ENCODE data around the gene SEMA6B. TPM values are rescaled to one million over a fixed set of nuclear protein-coding genes. Genes with fewer than 3 reads are reported as not detected.
"Not testable (repeated sequence)": the region's sequence is repeated elsewhere in the genome, so short reads cannot be mapped to it uniquely, and the experiment has no call there.

Gene SEMA6B
- total RNA-seq, 1 donor from 2014 or later, result 0.89 TPM

DNA sequence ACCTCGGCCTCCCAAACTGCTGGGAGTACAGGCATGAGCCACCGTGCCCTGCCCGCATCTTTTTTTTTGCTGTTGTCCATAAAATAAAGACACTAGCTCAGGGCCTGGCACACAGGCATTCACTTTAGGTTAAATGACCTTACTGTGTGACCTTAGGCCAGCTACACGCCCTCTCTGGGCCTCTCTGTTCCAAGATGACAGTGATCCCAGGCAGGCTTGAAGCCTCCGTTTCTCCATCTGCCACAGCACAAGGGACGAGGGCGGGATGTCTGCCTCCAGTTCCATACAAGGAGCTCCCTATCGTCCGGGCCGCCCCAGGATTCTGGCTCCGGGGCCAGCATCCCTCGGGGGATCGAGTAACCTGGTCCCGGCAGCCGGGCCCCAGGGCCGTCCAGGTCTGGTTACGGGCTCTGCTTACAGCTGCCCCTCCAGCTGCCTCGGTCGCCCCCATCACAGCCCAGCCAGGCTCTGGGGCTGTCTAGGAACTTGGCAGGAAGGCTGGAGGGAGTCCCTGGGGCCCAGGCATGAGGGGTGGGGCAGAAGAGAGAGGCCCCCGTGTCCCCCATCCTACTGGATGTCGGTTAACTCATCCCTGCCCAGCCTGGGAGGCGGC, 11.9 kb upstream of the SEMA6B start:
- DNase-seq (ENCODE audit: low read depth), result no peak

DNA sequence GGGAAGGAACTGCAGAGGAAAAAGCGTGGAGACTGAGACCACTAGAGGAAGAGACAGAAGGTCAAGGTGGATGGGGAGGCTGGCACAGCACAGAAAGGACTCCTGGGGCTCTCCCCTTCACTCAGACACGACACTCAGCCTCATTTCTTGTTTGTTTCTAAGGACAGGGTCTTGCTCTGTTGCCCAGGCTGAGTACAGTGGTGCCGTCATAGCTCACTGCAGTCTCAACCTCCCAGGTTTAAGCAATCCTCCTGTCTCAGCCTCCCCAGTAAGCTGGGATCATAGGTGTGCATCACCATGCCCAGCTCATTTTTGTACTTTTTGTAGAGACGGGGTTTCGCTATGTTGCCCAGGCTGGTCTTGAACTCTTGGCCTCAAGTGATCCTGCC, 11.4 kb upstream of the SEMA6B start:
- no peak for DNase-seq (ENCODE audit: low read depth)

DNA sequence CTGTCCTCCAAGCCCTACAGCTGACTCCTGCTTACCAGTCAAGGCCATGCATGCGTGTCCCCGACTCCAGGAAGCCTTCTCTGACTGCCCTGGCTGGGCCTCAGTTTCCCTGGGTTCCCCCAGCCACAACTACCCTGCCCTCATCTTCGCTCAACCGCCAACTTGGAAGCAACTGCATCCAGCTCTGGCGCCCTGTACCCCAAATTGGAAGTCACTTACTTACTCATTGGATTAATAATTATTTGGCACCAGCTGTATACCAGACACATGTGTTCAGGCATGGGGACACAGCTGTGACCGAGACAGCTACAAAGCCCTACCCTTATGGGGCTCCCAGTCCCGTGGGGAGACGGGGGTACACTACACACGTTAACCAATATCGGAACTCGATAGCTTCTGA, 10.9 kb upstream of the SEMA6B start:
- no peak for DNase-seq (ENCODE audit: low read depth)

DNA sequence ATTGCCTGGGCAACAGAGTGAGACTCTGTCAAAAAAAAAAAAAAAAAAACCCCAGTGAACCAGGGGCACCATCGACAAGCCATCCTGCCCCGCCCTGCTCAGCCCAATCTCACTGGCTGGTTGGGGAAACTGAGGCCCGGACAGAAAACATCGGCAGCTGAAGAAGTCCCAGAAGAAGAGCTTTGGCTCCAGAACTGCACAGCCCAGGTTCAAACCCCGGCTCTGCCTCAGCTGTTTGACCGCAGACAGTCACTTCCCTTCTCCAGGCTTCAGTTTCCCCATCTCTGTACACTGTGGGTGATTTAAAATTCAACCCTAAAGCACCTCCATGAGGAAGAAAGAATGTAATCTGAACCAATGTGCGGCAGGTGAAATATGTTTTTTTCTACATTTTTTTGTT, 9.4 kb upstream of the SEMA6B start:
- DNase-seq (ENCODE audit: low read depth), result no peak

DNA sequence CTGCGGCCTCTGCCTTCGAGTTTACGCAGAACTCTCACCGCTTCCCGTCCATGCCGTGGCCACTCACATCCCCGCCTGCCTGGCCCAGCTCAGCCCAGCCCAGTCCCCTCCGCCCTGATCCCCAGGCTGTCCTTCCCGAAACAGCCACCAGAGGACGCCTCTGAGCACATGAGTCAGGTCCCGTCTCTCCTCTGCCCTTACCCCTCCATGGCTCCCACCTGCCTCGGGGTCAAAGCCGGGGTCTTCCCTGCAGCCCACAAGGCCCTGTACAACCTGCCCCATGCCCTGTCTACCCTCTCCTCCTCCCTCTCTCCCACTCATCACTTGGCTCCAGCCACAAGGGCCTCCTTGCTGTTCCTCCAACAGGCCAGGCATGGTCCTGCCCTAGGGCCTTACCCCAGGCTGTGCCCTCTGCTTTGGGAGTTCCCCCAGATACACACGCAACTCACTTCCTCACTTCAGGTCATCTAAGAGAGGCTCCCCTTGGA, 8.1 kb upstream of the SEMA6B start:
- no peak for DNase-seq (ENCODE audit: low read depth)

DNA sequence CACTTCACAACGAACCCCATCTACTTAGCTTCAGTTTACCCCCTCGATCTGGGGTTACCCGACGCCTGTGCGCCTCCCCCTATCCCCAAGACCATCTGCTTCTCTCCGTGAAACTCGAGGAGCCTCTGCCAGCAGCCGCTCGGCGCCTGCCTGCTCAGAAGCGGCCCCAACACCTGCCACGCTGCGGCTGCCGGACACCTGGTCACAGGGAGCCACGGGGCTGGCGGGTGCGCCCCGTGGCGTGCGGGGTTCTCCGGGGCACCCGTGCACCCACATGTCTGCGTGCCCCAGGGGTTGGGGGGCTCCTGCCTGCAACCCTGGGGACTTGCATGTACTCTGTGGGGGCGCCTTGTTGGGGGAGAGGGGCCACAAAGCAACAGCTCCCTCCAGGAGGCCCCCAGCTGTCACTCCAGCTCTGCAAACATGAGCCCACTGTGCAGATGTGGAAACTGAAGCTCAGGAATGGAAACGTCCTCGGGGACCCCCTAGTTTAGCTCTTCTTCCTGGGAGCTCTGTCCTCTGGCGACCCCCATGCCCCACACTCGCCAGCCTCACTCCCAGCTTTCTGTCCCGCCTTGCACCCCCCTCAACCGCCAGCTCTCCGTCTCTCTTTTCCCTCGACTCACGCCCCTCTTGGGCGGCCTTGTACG, 7.0 kb upstream of the SEMA6B start:
- no peak for DNase-seq (ENCODE audit: low read depth)

DNA sequence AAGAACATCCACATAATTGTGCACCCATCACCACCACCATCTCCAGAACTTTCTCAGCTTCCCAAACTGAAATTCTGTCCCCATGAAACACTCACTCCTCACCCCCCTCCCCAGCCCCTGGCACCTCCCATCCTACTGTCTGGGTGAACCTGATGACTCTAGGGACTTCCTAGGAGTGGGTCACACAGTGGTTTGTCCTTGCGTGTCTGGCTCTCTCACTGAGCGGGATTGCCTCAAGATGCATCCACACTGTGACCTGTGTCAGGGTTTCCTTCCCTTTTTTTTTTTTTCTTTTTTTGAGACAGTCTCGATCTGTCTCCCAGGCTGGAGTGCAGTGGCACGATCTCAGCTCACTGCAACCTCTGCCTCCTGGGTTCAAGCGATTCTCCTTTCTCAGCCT, 4.1 kb upstream of the SEMA6B start:
- DNase-seq (ENCODE audit: low read depth), result not testable (repeated sequence)

DNA sequence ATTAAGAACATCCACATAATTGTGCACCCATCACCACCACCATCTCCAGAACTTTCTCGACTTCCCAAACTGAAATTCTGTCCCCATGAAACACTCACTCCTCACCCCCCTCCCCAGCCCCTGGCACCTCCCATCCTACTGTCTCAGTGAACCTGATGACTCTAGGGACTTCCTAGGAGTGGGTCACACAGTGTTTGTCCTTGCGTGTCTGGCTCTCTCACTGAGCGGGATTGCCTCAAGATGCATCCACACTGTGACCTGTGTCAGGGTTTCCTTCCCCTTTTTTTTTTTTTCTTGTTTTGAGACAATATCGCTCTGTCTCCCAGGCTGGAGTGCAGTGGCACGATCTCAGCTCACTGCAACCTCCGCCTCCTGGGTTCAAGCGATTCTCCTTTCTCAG, 2.6 kb upstream of the SEMA6B start:
- DNase-seq (ENCODE audit: low read depth), result not testable (repeated sequence)

DNA sequence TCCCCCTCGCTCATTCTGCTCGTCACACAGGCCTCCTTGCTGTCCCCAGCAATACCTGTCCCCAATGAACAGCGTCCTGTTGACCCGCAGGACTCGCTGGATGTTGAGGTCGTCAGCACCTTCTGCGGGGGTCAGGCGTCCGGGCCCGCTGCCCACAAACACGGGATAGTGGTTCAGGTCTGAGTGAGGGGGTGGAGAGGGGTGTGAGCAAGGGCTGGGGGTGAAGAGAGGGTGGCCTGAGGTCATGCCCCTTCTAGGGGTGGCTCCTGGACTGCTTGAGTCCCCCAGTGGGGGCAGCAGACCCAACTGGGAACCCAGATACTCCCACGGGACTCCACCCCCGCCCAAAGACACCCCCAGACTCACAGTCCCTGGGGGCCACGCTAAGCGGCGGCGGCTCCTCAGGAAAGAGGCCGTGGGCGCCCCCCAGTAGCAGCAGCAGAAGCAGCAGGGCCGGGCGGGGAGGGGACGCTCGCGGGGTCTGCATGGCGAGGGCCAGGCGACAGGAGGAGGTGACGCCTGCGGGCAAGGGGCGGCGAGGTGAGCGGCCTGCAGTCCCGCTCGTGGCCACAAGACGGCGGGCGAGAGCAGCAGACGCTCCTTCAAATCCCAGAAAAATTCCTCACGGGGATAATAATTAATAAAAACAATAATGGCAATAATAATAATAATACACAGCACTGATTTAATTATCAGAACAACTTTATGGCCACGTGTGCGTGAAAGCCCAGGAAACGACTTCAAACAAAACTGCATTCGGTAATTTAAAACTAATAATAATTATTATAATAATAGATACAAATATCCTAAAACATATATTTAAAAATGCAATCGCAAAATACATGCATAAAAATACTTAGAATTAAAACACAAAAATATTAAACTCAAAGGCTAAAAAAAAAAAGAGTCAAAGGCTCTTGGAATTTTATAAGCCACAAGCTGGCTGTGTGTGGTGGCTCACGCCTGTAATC, 1.2 kb downstream of the SEMA6B start:
- no peak for DNase-seq (ENCODE audit: low read depth)

DNA sequence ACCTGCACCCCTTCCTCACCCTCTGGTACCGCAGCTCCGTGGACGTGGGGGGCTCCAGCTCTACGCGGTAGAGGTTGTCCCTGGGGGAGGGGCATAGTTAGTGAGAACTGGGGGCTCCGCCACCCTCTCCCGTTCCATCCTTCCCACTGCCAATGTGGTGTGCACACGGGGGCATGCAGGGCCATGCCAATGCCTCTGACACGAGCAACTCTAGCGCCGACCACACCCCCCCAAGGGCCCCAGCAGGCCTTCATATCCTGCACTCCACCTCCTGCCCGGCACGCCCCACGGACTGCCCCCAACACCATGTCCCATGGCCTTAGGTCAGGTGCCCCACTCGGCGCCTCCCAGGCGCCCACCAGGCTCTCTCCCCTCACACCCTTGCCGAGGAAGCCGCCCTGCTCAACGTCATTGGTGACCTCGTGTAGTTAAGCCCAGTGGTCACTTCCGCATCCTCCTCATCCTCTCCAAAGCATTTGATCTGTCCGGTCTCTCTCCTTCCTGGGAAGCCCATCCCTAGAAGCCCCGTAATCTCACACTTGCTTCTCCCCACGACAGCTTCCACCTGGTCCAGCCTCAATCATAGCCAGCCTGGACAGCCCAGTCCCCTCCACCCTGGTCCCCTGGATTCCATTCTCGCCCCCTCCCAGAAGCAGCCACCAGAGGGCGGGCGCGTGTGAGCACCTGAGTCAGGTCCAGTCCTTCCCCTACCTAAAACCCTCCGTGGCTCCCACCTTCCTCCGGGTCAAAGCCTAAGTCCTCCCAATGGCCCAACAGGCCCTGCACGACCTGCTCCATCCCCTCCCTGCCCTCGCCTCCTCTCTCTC, 2.1 kb downstream of the SEMA6B start:
- no peak for DNase-seq (ENCODE audit: low read depth)

DNA sequence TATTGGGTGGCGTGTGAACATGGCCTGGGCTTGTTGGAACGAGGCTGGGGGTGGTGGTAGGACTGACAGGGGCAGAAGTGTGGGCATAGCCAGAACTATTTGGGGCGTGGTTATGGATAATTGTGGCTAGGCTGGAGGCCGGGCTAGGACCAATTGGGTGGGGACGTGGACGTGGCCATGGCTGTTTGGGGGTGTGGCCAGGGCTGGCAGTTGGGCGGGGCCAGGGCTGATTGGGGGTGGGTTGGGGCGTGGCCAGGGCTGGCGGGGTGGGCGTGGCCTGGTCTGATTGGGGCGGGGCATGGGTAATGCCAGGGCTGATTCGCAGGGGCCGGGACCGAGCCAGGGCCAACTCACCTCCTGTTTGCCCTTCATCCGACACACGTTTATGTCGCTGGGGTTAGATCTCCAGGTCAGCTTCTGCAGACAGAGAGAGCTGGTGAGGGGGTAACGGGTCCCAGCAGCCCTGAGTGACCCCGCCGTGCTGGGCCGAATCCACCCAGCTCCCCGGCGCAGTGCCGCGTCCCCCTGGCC, 2.8 kb downstream of the SEMA6B start:
- DNase-seq (ENCODE audit: low read depth), result no peak

DNA sequence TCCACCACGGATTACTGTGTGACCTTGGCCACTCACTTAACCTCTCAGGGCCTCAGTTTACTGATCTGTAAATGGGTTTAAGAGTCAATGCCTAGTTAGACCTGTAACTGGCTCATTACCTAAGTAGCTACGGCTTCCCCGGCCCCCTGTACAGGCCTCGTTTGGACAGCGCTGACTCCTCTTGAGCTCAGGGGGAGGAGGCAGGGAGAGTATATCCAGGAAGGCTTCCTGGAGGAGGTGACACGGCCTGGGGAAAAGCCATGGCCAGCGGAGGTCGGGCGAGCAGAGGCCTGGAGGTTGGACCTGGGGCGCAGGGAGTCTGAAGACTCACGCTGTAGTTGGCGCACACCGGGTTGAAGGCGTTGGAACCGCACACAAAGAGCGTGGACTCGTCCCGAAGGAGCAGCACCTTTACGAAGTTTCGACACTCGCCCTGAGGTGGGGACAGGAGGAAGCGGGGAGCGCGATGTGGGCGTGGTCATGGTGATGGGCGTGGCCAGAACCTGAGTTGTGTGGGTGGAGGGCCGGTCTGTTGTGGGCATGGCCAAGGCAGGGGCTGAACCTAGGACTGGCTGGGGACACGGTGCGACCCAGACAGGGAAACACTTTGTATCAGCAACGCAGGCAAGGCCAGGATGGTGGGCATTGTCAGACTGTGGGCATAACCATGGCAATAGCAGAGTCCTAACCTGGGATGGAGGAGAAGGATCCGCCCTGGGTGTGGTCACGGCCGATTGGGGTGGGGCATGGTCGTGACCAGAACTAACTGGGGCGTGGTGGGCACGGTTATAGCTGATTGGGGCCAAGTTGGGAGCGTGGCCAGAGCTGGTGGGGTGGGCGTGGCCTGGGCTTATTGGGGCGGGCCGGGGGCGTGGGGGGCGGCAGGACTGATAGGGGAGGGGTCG, 3.6 kb downstream of the SEMA6B start:
- no peak for DNase-seq (ENCODE audit: low read depth)

DNA sequence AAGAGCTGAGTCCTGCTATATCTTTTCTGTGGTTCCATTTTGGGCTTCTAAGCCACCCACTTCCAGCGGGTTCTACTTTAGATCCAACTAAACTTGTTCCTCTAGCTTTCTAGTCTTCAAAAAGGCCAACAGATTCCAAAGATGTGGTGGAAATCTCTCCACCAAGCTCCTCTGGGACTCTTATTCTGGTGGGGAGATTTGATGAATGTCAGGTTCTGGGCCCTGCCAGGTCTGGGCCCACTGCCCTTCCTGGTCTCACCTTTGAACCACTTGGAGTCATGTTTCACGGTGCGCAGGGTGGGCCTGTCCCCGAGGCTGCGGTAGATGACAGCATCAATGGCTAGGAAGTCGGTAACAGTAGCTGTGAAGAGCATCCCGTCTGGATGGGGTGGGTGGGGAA, 4.8 kb downstream of the SEMA6B start:
- DNase-seq (ENCODE audit: low read depth), result no peak

DNA sequence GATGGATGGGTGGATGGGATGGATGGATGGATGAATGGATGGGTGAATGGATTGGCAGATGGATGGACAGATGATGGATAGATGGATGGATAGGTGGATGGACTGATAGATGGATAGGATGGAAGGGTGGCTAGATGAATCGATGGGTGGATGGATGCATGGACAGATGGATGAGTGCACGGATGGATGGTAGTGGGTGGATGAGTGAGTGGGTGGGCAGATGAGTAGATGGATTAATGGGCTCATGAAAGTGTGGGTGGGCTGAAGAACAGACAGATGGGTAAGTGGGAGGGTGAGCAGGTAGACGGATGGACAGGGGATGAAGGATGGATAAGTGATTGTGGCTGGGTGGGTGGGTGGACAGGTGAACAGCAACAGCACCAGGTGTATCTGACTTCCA, 5.7 kb downstream of the SEMA6B start:
- no peak for DNase-seq (ENCODE audit: low read depth)

DNA sequence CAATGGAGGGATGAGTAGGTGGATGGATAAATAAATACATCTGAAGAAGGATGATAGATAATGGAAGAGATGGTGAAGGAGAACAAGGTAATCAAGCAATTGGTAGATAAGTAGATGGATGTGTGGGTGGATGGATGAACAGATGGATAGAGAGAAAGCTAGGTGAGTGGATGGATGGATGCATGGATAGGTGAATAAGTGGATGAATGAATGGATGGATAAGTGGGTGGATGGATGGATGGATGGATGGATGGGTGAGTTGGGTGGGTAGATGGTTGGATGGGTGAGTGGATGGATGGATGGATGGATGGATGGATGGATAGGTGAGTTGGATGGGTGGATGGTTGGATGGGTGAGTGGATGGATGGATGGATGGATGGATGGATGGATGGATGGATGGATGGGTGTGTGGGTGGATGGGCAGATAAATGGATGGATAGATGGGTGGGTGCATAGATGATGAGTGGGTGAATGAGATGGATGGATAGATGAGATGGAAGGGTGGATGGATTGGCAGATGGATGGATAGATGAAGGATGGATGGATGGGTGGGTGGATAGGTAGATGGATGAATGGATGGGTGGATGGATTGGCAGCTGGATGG, 6.3 kb downstream of the SEMA6B start:
- DNase-seq (ENCODE audit: low read depth), result no peak

DNA sequence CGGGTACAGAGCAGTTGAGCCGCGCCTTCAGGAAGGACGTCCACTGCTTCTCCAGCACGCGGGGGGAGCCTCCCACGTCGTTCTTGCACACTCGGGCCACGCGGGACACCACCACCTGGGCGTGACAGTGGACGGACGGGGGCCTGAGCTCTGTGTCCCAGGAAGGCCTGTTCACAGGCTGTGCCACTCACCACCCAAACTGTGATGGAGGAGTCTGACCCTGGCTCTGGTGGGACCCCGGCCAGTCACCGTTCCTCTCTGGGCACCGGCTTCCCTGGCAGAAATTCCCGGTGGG, 7.0 kb downstream of the SEMA6B start:
- DNase-seq (ENCODE audit: low read depth), result no peak

DNA sequence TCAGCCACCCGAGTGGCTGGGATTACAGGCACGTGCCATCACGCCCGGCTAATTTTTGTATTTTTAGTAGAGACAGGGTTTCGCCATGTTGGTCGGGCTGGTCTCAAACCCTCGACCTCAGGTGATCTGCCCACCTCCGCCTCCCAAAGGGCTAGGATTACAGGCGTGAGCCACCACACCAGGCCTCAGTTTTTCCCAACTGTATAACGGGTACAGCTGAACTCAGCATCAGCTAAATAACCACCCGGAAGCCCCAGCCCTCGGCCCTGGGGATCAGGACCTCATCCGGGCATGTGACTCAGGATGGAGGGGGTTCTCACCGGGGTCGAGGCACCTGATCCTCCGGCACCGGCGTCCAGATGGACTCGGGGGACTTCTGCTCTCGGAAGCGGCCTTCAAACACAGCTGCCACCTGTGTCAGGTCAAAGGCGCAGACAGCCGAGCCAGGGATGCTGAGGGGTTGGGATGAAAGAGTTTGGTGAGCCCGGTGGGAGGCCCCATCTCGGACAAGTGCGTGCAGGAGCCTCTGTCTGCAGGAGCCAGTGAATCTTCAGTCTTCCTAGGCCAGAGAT, 8.9 kb downstream of the SEMA6B start:
- DNase-seq (ENCODE audit: low read depth), result no peak

DNA sequence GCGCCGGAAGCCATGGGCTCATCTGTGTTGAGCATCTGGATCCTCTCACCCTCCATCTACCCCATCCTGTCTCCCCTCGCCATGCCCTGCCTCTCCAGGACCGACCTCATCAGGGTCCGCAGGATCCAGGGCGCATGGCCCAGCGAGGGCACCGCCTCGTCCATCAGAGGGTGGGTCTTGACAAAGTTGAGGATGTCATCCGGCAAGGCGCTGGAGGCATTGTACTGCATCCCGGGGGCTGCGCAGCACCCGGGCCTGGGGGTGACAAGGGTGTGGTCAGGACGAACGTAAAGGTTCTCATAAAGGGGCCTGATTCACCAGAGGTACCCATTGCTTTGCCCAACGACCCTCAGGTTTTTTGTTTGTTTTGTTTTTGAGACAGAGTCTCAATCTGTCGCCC, 9.5 kb downstream of the SEMA6B start:
- no peak for DNase-seq (ENCODE audit: low read depth)

DNA sequence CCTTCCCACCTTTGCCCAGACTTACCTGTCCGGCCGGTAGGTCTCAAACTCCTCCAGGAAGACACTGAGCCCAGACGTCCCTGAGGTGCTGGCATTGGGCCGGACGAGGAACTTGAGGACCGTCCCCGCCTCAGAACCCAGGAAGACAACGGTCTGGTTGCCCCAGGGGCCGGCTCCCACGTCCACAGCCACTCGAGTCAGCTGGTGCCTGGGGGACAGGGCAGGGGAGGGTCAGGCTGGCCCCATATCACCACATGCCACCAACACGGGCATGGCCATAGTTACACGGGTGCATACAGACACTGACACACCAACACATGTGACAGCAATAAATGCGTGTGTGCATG, 11.3 kb downstream of the SEMA6B start:
- DNase-seq (ENCODE audit: low read depth), result no peak
